ENCODE measurements around the gene CCDC8.

DNA sequence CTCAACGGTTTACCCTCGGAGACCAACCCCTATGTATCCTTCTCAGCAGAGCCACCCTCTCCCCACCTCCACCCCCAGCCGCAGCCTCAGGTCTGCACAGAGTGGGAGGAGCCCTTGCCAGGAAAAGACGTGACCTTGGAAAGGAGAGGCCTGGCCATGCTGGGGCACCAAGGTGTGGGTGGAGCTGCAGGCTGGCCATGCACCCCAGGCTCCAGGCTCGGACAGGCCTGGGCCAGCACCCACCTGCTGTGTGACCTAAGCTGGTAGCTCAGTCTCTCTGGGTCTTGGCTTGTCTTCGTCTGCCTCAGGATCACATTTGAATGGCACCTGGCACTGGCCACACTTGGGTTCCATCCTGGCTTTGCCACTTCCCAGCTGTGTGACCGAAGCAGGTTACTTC, 29.5 kb downstream of the CCDC8 start:
- no peak for TF ChIP-seq YY1 (IDR thresholded peaks at IDR 0.05; ENCODE audit: insufficient read depth, insufficient read length)
- no peak for TF ChIP-seq SUZ12 (IDR thresholded peaks at IDR 0.05; ENCODE audit: extremely low read depth, insufficient read depth, insufficient read length)
- TF ChIP-seq ZNF274 (IDR thresholded peaks at IDR 0.05; ENCODE audit: low read depth, low read length): no peak
